DOHH2 (cell line): ENCODE results near the gene PBX4.

ENCODE experiments used
- CTCF ChIP-seq: fragments of 200-600 bp; sonication (generic); IDR thresholded peaks from one replicate; pipeline ENCODE4 v1.5.1; 2014; ENCODE audit warnings: antibody characterized with exemption, mild to moderate bottlenecking, low read depth, low read length; ENCODE audit not compliant: poor library complexity, severe bottlenecking
- EZH2phosphoT487 ChIP-seq: fragments of 200-600 bp; sonication (generic); IDR thresholded peaks from 2 replicates; pipeline ENCODE4 v1.6.1; 2017; ENCODE audit warnings: borderline replicate concordance, mild to moderate bottlenecking, antibody characterized with exemption, low read length, moderate library complexity, mixed read lengths

- TF ChIP-seq EZH2phosphoT487 (no peak), CTCF (no peak)
Measured at GRCh38 chr19:19592690-19593089, 25.8 kb downstream of the PBX4 start.
